NCI-H510A treated with DMSO at 0.1 percent for 48 hours (cell line): ENCODE measurements around the gene CNR2.
A peak's percentile ranks its signal among the peaks of the same experiment; 100 is the strongest.
"Not testable (repeated sequence)": the region's sequence is repeated elsewhere in the genome, so short reads cannot be mapped to it uniquely, and the experiment has no call there.

Experiments
- DNase-seq: peaks from one replicate; lab custom pipeline; 2025; lab: John Stamatoyannopoulos, UW

Gene CNR2

GRCh38 chr1:23913212-23913880, at the start of gene CNR2:
Gene CNR2, minus strand, starts transcription at chr1:23913362. Its CDS starts 37,745 bp downstream, at chr1:23875617.
- no peak for DNase-seq

GRCh38 chr1:23960291-23961020, 47.3 kb upstream of the CNR2 start:
- DNase-seq = no peak

GRCh38 chr1:23959461-23960290, 46.5 kb upstream of the CNR2 start, which contains the start of gene PNRC2:
Gene PNRC2, plus strand, starts transcription at chr1:23959828. Its CDS starts 1,630 bp downstream, at chr1:23961458.
- peak; percentile 95 for DNase-seq

GRCh38 chr1:23958810-23959460, 45.8 kb upstream of the CNR2 start:
- DNase-seq = peak; percentile 97

GRCh38 chr1:23958040-23958809, 45.1 kb upstream of the CNR2 start:
- DNase-seq = not testable (repeated sequence)

GRCh38 chr1:23957096-23957495, 43.9 kb upstream of the CNR2 start:
- peak; percentile 90 for DNase-seq

- no peak for DNase-seq
Observed at GRCh38 chr1:23953020-23953419, 39.9 kb upstream of the CNR2 start.

- DNase-seq = no peak
Observed at GRCh38 chr1:23947366-23947765, 34.2 kb upstream of the CNR2 start.

GRCh38 chr1:23936481-23937176, 23.5 kb upstream of the CNR2 start:
- no peak for DNase-seq

- DNase-seq = no peak
Observed at GRCh38 chr1:23931491-23931880, 18.3 kb upstream of the CNR2 start.

GRCh38 chr1:23930861-23931490, 17.8 kb upstream of the CNR2 start:
- no peak for DNase-seq

- DNase-seq = no peak
Observed at GRCh38 chr1:23930270-23930669, 17.1 kb upstream of the CNR2 start.

GRCh38 chr1:23928789-23929188, 15.6 kb upstream of the CNR2 start:
- DNase-seq = no peak

GRCh38 chr1:23927097-23927496, 13.9 kb upstream of the CNR2 start:
- no peak for DNase-seq

- no peak for DNase-seq
Observed at GRCh38 chr1:23925279-23925678, 12.1 kb upstream of the CNR2 start.

- no peak for DNase-seq
Observed at GRCh38 chr1:23924601-23925000, 11.4 kb upstream of the CNR2 start.

GRCh38 chr1:23923592-23924499, 10.7 kb upstream of the CNR2 start:
- no peak for DNase-seq

GRCh38 chr1:23922321-23922943, 9.3 kb upstream of the CNR2 start:
- no peak for DNase-seq
